ENCODE results near the gene PEX10.

PEX10 gene

GRCh38 chr1:2394761-2395160, 17.6 kb downstream of the PEX10 start:
- no peak for DNase-seq (ENCODE audit: low read depth)
- no peak overlapping the region for H3K4me3 ChIP-seq (ENCODE audit: low read length)
- TF ChIP-seq, protein P1, sequence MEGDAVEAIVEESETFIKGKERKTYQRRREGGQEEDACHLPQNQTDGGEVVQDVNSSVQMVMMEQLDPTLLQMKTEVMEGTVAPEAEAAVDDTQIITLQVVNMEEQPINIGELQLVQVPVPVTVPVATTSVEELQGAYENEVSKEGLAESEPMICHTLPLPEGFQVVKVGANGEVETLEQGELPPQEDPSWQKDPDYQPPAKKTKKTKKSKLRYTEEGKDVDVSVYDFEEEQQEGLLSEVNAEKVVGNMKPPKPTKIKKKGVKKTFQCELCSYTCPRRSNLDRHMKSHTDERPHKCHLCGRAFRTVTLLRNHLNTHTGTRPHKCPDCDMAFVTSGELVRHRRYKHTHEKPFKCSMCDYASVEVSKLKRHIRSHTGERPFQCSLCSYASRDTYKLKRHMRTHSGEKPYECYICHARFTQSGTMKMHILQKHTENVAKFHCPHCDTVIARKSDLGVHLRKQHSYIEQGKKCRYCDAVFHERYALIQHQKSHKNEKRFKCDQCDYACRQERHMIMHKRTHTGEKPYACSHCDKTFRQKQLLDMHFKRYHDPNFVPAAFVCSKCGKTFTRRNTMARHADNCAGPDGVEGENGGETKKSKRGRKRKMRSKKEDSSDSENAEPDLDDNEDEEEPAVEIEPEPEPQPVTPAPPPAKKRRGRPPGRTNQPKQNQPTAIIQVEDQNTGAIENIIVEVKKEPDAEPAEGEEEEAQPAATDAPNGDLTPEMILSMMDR (conservative IDR thresholded peaks at IDR 0.05; ENCODE audit: low read length), result no peak

GRCh38 chr1:2394220-2394619, 18.1 kb downstream of the PEX10 start:
- DNase-seq (ENCODE audit: low read depth), result no peak
- H3K4me3 ChIP-seq (ENCODE audit: low read length), result no peak overlapping the region
- TF ChIP-seq, protein P1 (conservative IDR thresholded peaks at IDR 0.05; ENCODE audit: low read length), result no peak

- H3K4me3 ChIP-seq (ENCODE audit: low read length), result peak overlapping the region; percentile 84
- no peak for DNase-seq (ENCODE audit: low read depth)
- TF ChIP-seq, protein P1 (conservative IDR thresholded peaks at IDR 0.05; ENCODE audit: low read length), result no peak
Measured at GRCh38 chr1:2393471-2393877, 18.9 kb downstream of the PEX10 start.

DNA sequence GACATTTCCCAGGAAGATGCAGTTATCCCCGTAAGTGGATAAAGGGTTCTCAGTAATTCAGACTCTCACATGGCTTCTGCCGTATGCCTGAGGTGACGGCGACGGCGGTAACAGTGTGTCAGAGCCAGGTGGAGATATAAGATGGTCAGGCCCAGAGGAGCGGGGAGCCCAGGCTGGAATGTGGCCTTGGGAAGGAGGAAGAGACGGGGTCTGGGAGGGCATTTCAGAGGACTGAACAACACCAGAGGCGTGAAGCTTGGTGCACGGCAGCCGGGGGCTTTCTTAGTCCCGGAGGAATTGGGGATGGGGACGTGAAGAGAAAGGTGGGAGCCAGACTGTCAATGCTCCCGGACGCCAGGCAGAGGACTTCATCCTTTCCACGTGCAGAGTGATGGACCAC, 19.7 kb downstream of the PEX10 start:
- no peak for DNase-seq (ENCODE audit: low read depth)
- TF ChIP-seq, protein P1 (conservative IDR thresholded peaks at IDR 0.05; ENCODE audit: low read length), result no peak
- peak overlapping the region; percentile 84 for H3K4me3 ChIP-seq (ENCODE audit: low read length)

DNA sequence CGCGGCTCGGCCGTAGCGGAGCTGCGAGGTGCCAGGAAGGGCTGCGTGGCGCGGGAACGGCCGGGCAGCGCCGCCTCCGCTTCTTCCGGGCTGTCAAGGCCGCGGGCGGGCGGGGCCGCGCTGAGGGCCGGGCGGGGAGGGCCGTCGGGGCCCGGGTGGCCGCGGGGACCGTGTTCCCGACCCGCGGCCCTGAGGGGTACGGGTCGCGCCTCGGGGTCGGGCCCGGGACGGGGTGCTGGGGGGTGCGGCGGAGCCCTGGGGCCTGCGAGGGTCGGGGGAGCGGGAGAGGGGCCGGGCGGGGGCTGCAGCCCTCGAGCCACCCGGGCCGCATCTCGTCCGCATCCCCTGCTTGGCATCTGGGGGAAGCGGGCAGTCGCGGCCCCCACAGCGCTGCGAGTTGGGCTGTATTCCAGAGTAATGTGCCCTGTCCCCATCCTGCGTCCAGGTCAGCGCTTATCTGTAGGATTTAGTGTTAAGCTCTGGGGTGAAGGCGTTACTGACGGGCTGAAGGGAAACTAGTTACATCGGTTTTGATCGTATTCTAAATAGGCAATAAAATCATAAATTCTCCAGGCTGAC, 20.3 kb downstream of the PEX10 start:
- DNase-seq (ENCODE audit: low read depth), result no peak
- TF ChIP-seq, protein P1 (conservative IDR thresholded peaks at IDR 0.05; ENCODE audit: low read length), result no peak
- peak overlapping the region; percentile 84 for H3K4me3 ChIP-seq (ENCODE audit: low read length)

DNA sequence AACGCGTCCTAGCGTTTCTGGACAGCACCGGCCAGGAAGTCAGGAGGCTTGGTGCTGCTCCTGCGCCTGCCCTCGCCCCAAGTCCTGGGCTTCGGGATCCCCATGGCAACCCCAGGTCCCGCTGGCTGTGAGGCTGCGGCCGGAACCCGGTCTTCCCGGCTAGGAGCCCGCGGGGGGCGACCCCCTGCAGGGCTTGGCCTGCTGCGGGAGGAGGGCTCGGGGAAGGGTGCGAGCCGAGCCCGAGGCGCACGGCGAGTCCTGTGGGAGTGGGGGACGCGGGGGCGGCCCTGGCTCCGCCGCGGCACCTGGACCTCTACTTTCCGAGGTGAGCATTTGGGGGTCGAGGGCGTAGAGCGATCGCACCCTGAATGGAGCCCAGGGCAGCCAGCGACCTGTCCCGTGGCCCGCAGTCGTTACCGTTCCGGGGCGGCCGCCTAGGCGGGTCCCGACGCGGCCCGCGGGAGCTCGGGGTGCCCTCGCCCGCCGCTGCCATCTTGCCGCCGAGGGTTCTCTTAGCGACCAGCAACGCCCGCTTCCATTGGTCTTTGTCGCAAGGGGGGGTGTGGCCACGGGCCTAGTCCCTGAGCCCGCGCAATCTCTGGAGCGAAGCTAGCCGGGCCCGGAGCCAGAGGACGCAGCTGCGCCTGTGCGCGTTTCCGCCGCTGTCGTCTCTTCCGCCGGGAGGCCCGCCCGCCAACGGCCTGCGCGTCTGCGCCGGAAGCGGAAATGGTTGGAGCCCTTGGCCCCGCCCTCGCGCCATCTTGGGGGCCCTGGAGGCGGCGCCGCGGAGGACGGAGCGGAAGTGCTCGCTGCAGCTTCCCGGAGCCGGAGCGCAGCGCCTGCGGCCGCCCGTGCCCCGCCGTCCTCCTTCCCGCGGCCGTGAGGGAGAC, 21.1 kb downstream of the PEX10 start, which contains the start of the genes MORN1 and RER1:
TSS of gene MORN1 (minus strand) at position 514 of the 890 bp plus-strand sequence. CDS start at position 493, 21 bp downstream.
TSS of gene RER1 (plus strand) at position 801 of the 890 bp plus-strand sequence. CDS start 3,950 bp downstream, outside the sequence.
- peak within 1 kb of the TSS; percentile 84 for H3K4me3 ChIP-seq (ENCODE audit: low read length)
- peak; percentile 99 for DNase-seq (ENCODE audit: low read depth)
- TF ChIP-seq, protein P1 (conservative IDR thresholded peaks at IDR 0.05; ENCODE audit: low read length), result no peak

All from AG10803 (cell line).